GM21717 (cell line): ENCODE measurements around the gene CCAR1.
"Not testable (repeated sequence)": the region's sequence is repeated elsewhere in the genome, so short reads cannot be mapped to it uniquely, and the experiment has no call there.

ENCODE experiments used
- ATAC-seq: cut with Tn5 transposase; IDR thresholded peaks from one replicate; pipeline ENCODE4 v1.9.1; 2021; ENCODE audit warnings: mild to moderate bottlenecking, moderate library complexity; ENCODE audit not compliant: unreplicated experiment

The CCAR1 gene

DNA sequence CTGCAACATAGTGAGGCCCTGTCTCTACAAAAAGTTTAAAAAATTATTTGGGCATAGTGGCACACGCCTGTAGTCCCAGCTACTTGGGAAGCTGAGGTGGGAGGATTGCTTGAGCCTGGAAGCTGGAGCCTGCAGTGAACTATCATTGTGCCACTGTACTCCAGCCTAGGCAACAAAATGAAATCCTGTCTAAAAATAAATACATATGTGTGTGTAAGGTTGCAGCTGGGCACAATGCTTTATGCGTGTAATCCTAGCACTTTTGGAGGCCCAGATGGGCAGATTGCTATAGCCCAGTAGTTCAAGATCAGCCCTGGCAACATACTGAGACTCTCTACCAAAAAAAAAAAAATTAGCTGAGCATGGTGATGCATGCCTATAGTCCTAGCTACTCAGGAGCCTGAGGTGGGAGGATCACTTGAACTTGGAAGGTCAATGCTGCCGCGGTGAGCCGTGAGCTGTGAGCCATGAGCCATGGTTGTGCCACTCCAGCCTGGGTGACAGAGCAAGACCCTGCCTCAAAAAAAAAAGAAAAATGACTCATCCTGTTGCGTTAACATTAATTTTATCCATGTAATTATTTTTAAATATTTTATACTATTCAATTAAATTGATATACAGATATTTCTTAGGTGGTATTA, 38.3 kb downstream of the CCAR1 start:
- no peak for ATAC-seq

DNA sequence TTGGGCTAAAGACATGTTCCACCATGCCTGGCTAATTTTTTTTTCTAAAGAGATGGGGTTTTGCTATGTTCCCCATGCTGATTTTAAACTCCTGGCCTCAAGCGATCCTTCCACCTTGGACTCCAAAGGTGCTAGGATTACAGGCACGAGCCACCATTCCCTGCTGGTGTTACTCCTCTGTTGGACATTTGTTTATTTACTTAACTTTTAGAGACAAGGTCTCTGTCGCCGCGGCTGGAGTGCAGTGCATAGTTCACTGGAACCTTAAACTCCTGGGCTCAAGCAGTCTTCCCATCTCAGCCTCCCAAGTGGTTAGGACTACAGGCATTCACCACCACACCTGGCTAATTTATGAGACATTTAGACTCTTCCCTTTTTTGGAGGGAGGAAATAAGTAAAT, 38.9 kb downstream of the CCAR1 start:
- ATAC-seq = no peak

DNA sequence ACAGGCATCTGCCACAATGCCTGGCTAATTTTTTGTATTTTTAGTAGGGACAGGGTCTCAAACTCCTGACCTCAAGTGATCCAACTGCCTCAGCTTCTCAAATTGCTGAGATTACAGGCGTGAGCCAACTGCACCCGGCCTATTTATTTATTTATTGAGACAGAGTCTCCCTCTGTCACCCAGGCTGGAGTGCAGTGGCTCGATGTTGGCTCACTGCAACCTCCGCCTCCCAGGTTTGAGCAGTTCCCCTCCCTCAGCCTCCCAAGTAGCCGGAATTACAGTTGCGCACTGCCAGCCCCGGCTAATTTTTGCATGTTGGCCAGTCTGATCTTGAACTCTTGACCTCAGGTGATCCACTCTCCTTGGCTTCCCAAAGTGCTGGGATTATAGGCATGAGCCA, 46.4 kb downstream of the CCAR1 start:
- not testable (repeated sequence) for ATAC-seq

DNA sequence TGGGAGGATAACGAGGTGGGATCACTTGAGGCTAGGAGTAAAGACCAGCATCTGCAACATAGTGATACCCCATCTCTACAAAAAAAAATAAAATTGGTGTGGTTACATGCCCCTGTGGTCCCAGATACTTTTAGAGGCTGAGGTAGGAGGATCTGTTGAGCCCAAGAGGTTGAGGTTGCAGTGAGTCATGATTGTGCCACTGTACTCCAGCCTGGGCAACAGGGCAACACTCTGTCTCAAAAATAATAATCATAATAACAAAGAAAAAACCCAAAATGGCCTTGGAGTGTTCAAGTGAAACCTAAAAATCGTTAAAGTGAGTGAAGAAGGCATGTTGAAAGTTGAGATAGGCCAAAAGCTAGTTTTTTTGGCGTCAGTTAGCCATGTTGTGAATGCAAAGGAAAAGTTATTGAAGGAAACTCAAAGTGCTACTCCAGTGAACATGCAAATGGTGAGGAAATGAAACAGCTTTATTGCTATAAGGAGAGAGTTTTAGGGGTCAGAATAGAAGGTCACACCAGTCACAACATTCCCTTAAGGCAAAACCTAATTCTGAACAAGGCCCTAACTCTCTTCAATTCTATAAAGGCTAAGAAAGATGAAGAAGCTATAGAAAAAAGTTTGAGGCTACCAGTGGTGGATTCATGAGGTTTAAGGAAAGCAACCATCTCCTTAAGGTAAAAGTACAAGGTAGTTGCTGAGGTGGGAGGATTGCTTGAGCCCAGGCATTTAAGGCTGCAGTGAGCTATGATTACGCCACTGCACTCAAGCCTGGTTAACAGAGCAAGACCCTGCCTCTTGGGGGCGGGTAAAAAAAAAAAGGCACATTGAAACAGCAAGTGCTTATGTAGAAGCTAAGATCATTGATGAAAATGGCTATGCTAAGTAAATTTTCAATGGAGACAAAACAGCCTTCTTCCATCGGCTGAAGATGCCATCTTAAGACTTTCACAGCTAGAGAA, 60.9 kb downstream of the CCAR1 start:
- no peak for ATAC-seq

DNA sequence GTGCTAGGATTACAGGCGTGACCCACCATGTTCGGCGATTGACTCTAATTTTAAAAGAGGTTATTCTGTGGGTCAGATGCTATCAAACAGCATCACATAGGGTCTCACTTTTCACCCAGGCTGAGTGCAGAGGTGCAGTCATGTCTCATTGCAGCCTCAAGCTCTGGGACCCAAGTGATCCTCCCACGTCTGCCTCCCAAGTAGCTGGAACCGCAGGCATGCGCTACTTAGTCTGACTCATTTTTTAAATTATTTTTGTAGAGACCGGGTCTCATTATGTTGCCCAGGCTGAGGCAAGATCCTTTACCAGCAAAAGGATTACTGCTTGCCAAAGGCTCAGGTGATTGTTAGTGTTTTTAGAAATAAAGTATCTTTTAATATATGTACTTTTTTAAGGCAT, 63.4 kb downstream of the CCAR1 start:
- no peak for ATAC-seq

DNA sequence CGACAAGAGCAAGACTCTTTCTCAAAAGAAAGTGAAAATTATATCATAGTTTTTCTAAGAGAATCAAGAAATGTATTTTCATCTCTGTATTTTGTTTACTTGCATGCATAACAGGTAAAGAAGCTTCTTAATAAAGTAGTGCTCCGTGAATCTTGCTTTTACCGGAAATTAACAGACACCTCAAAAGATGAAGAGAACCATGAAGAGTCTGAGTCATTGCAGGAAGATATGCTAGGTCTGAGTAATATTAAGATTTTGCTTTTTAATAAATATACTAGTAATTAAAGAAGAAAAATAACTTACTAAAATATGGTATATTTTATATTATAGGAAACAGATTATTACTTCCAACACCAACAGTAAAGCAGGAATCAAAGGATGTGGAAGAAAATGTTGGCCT, 66.8 kb downstream of the CCAR1 start:
- no peak for ATAC-seq

DNA sequence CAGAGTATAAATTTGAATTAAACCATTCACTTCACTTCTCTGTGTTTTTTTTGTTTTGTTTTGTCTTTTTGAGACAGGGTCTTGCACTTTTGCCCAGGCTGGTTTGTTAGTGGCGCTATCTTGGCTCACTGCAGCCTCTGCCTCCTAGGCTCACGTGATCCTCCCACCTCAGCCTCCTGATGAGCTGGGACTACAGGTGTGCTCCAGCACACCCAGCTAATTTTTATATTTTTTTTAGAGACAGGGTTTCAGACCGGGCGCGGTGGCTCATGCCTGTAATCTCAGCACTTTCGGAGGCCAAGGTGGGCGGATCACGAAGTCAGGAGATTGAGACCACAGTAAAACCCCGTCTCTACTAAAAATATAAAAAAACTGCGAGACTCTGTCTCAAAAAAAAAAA, 69.4 kb downstream of the CCAR1 start:
- ATAC-seq = no peak

DNA sequence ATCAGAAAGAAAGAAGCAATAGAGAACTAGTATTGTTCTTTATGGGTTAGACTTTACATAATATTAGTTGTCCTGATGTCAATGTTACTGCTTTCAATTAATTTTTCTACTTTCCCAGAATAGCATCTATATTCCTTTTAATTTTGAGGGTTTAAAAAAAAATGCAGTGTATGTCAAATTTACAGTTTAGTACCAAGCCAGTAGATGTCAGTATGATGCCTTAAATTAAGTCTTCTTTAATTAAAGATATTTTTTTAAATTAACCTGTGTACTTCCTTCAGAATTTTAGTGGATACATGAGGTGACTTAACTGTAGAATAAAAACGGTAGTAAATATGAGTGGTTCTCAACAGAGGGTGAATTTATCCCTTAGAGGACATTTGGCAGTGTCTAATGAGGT, 71.1 kb downstream of the CCAR1 start:
- ATAC-seq = no peak

DNA sequence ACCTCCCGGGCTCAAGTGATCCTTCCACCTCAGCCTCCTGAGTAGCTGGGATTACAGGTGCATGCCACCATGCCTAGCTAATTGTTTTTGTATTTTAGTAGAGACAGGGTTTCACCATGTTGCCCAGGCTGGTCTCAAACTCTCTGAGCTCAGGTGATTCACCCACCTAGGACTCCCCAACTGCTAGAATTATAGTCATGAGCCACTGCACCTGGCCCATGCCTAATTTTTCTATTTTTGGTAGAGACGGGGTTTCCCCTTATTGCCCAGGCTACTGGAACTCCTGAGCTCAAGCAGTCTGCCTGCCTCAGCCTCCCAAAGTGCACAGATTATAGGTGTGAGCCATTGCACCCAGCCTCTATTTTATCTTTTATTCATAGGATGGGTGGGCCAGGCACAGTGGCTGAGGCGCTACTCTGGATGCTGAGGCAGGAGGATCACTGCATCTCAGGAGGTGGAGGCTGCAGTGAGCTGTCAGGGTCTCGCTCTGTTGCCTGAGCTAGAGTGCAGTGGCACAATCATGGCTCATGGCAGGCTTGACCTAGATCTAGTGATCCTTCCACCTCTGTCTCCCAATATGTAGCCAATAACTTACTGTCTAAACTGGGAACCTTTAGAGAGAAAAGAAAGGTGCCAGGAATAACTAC, 75.0 kb downstream of the CCAR1 start:
- no peak for ATAC-seq

DNA sequence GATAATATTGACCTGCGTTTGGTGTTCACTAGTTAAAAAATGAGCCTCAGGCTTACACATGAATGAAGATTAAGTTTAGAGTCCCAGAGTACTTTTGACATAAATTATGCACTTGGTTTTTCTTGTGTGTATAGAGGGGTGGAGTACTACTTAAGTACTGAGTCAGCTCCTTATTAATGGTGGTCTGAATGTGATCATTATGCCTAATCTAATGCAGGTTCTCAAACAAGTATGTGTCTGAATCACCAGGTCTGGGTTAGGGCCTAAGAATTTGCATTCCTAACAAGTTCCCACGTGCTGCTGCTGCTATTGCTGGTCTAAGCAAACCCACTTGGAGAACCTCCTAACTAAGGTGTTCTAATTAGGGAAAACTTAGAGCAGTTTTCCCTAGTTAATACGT, 75.6 kb downstream of the CCAR1 start:
- no peak for ATAC-seq

DNA sequence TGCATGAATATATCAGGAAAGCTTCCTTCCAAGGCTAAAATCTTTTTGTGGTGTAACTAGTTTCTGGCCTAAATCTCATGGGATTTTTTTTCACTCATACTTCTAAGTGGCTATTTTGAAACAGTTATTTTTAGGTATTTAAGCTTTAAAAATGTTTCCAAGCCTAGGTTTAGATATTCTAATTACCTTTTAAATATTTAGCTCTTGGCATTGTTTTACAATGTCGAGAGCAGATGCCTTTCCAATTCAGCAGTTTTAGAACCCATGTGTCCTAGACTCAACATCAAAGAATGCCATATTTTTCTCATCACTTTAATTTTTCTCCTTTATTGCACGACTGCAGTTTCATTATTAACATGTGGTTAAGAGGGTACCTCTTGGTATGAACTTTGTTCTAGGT, 79.2 kb downstream of the CCAR1 start:
- ATAC-seq = no peak

DNA sequence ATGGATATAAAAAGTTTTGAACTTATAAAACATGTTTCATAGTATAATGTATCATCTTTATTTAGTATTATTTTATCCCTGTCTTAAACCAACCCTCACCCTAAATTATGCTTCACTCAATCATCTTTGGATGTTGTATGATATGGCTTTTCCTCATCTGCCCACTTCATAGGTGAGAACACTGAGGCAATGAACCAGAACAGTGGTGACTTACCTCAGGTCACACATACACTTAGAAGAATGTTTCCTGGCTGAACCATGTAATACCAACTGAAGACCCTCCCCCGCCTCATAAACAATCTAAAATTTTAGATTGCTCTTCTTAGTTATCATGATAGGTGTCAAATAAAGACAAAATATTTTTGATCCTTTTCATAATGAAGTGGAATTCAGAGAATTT, 83.7 kb downstream of the CCAR1 start:
- ATAC-seq = no peak

DNA sequence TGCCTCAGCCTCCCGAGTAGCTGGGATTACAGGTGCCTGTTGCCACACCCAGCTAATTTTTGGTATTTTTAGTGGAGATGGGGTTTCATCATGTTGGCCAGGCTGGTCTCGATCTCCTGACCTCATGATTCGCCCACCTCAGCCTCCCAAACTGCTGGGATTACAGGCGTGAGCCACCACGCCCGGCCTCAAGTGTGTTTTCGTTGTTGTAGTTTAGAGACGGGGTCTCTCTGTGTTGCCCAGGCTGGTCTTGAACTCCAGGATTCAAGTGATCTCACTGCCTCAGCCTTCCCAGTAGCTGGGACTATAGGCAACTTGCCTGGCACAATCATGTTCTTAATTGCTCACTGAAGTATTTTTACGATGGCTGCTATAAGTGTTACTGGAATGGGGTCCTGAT, 89.8 kb downstream of the CCAR1 start:
- not testable (repeated sequence) for ATAC-seq

DNA sequence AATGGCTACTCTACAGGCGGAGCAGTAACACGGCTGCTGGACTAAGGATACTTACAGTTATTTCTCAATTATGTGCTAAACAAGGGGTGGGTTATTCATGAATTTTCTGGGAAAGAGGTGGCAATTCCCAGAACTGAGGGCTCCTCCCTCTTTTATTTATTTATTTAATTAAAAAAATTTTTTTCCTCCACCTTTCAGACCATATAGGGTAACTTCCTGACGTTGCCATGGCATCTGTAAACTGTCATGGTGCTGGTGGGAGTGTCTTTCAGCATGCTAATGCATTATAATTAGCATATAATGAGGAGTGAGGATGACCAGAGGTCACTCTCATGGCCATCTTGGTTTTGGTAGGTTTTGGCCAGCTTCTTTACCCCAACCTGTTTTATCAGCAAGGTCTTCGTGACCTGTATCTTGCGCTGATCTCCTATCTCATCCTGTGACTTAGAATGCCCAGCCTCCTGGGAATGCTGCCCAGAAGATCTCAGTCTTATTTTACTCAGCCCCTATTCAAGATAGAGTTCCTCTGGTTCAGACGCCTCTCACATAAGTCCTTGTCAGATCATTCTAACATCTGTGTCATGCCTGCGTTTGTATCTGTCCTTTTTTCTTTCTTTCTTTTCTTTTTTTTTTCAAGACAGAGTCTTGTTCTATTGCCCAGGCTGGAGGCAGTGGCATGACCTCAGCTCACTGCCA, 90.4 kb downstream of the CCAR1 start:
- ATAC-seq = no peak

DNA sequence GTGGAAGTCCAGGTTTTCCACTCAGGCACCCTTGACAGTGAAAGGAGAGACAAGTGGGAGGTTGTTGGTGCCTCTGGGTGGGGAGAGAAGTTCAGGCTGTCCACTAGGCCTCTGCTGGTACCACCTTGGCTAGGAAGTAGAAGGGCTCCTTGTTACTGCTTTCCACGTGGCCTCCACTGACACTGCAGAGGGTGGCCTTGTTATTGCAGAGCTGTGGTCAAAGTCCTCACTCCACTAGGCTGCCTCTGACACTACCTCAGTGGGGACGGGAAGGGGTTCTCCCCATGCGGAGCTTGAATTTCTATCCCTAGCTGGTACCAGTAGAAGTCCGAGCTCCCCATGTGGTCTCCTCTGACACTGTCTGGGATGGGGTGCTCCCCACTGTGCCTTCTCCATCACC, 91.4 kb downstream of the CCAR1 start:
- ATAC-seq = no peak

DNA sequence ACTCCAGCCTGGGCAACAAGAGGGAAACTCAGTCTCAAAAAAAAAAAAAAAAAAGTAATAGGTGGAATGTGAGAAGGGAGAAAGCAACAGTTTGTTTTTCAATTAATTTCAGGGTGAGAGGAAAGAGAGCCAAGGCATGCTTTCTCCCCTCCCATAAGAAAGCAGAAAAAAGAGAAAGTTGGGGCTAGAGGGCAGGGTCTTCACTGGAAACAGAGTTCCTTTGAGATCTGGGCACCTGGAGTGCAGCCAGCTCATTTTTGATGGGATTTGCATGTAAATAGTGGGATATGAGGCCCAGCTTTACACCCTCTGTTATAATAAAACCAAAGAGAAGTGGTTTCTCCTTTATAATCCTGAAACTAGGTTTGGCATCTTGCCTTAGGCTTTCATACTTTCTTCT, 92.5 kb downstream of the CCAR1 start:
- no peak for ATAC-seq

DNA sequence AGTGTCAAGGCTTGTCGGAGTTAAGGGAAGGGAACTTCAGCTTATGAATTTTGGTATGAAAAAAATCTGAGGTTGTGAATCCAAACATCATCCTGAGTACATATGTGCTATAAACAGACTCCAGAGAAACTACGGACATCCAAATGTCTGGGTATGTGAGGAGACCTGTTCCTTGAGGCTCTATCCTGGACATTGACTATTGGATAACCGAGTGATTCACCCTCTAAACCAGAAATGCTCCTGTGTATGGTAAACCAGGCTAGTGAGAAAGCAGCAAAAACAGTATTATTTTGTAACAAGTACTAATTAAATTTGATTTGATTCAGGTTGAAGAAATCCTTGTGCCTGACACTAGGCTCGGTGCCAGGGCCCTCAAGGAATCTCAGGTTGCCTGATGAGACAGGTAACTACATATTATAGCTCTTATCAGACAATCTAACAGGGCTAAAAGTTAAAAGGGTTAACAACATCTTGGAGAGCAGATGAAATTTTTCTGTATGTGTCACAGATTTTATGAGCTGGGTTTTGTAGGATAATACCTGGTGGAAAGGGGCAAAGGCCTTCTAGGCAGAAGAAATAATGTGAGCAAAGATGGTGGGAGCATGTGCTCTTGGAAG, 95.9 kb downstream of the CCAR1 start:
- no peak for ATAC-seq

DNA sequence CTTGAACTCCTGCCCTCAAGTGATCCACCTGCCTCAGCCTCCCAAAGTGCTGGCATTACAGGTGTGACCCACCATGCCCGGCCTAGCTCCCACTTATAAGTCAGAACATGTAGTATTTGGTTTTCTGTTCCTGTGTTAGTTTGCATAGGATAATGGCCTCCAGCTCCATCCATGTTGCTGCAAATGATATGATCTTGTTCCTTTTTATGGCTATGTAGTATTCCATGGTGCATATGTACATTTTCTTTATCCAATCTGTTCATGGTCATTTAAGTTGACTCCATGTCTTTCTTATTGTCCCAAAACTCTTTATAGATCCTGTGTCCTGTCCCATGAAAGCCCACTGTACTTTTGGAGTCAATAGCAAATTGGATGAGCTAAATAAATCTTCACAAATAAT, 99.3 kb downstream of the CCAR1 start:
- not testable (repeated sequence) for ATAC-seq

DNA sequence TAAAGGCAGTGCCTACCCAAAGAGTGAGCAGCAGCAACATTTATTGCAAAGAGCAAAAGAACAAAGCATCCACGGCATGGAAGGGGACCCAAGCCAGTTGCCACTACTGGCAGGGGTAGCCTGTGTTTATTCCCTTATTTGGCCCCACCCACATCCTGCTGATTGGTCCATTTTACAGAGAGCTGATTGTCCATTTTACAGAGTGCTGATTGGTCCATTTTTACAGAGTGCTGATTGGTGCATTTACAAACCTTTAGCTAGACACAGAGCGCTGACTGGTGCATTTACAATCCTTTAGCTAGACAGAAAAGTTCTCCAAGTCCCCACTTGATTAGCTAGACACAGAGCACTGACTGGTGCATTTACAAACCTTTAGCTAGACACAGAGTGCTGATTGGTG, 101.6 kb downstream of the CCAR1 start:
- not testable (repeated sequence) for ATAC-seq

DNA sequence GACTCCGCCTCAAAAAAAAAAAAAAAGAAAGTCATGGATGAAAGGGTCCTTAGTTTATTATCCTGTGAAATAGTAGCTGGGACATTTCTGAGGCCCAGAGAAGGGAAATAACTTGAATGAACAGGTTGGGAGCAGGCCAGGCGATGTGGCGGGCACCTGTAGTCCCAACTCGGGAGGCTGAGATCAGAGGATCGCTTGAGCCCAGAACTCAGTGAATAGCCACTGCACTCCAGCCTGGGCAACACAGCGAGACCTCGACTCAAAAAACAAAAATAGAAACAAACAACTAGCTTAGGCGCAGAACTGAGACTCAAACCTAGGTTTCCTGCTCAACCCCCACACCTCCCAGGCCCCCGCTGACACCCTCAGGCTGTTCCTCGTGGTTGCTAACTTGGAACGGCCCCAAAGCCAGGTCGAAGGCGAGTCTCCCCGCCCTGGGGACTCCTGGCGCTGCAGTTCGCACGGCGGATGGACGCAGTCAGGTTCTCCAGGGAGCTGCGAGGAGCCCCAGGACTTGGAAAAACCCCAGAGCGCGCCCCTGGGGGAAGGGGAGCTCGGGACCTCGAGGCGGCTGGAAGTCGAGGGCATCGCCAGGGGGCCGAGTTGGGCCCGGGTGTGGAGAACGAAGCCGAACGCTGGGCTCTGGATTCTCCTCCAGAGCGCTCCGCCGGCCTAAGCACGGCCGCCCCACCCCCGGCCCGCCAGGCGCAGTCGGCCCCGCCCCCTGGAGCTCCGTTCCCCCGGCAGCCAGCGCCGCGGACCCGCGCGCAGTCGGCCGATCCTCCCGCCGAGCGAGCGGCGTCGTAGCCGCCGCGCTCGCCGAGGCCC, 105.9 kb downstream of the CCAR1 start, which contains the start of gene STOX1:
Gene STOX1, plus strand, starts transcription at position 768 of the 828 bp plus-strand sequence. CDS start 93 bp downstream, outside the sequence.
- ATAC-seq = peak; percentile 57
